IMR-90 (cell line): ENCODE measurements around the gene PCYT1A. TPM values are rescaled to one million over a fixed set of nuclear protein-coding genes. Genes with fewer than 3 reads are reported as not detected.

ENCODE experiments used
- ATAC-seq: fragments of 200-7000 bp; cut with Tn5 transposase; 2 replicates; pipeline ENCODE4 v1.9.1; 2020; ENCODE audit warnings: low read depth, mild to moderate bottlenecking, moderate library complexity
- BruUV-seq: library from RNA; stranded (reverse); fragments of 400-500 nt; replicated peaks from 2 replicates; lab custom pipeline; 2021; lab: Mats Ljungman, UMichigan
- CTCF ChIA-PET: fragments of 300-600 bp; formaldehyde crosslinking; extraction: SDS; loops from one replicate; lab custom pipeline; 2021; ENCODE audit warnings: antibody characterized with exemption; lab: Yijun Ruan, JAX
- POLR2A ChIA-PET: fragments of 300-600 bp; sonication (Branson Sonifier 250); formaldehyde crosslinking; loops from one replicate; lab custom pipeline; 2022; ENCODE audit warnings: antibody characterized with exemption; ENCODE audit not compliant: unreplicated experiment; lab: Charles Lee
- DNase-seq: peaks from one replicate; pipeline ENCODE4 v3.0.0; 2013
- H2AFZ ChIP-seq: replicated peaks from 2 replicates; pipeline ENCODE3; 2013; ENCODE audit warnings: low read length, mild to moderate bottlenecking; ENCODE audit not compliant: poor library complexity
- H2AK5ac ChIP-seq: 2 replicates; pipeline ENCODE4 v1.6.1; 2013; ENCODE audit warnings: low read depth, low read length, inconsistent platforms
- H2AK9ac ChIP-seq: replicated peaks from 2 replicates; pipeline ENCODE3; 2013; ENCODE audit warnings: mild to moderate bottlenecking, low read depth, low read length, moderate library complexity; ENCODE audit not compliant: poor library complexity
- H2BK120ac ChIP-seq: 2 replicates; pipeline ENCODE4 v1.6.1; 2013; ENCODE audit warnings: low read depth, low read length, inconsistent platforms
- H2BK15ac ChIP-seq: 3 replicates; pipeline ENCODE4 v1.6.1; 2013; ENCODE audit warnings: low read depth, low read length, inconsistent platforms
- H2BK20ac ChIP-seq: 2 replicates; pipeline ENCODE4 v1.6.1; 2013; ENCODE audit warnings: low read depth, mild to moderate bottlenecking, inconsistent platforms, low read length, moderate library complexity
- H2BK5ac ChIP-seq: 2 replicates; pipeline ENCODE4 v1.6.1; 2013; ENCODE audit warnings: mild to moderate bottlenecking, low read depth, low read length, inconsistent platforms; ENCODE audit not compliant: poor library complexity, severe bottlenecking
- H3K14ac ChIP-seq: replicated peaks from 2 replicates; pipeline ENCODE4 v1.6.1; 2013; ENCODE audit warnings: low read depth, low read length, inconsistent platforms
- H3K18ac ChIP-seq: 2 replicates; pipeline ENCODE4 v1.6.1; 2013; ENCODE audit warnings: low read depth, low read length, control low read depth
- H3K23ac ChIP-seq: 2 replicates; pipeline ENCODE4 v1.6.1; 2013; ENCODE audit warnings: low read depth, low read length, inconsistent platforms
- H3K27ac ChIP-seq: 2 replicates; pipeline ENCODE4 v1.5.1; 2013; ENCODE audit warnings: mild to moderate bottlenecking, control low read depth, low read length; ENCODE audit not compliant: insufficient read depth
- H3K27me3 ChIP-seq: 2 replicates; pipeline ENCODE4 v1.6.1; 2013; ENCODE audit warnings: low read length; ENCODE audit not compliant: control insufficient read depth, insufficient read depth
- H3K36me3 ChIP-seq: 2 replicates; pipeline ENCODE4 v1.6.1; 2013; ENCODE audit warnings: low read length, mixed read lengths; ENCODE audit not compliant: control insufficient read depth, insufficient read depth
- H3K4ac ChIP-seq: 2 replicates; pipeline ENCODE4 v1.6.1; 2013; ENCODE audit warnings: low read depth, low read length, inconsistent platforms
- H3K4me1 ChIP-seq: 2 replicates; pipeline ENCODE4 v1.6.1; 2013; ENCODE audit warnings: low read length, mixed read lengths; ENCODE audit not compliant: control insufficient read depth, insufficient read depth
- H3K4me2 ChIP-seq: 2 replicates; pipeline ENCODE4 v1.6.1; 2013; ENCODE audit warnings: low read depth, mild to moderate bottlenecking, control low read depth, low read length, moderate library complexity
- H3K4me3 ChIP-seq: 2 replicates; pipeline ENCODE4 v1.5.1; 2013; ENCODE audit warnings: low read depth, mild to moderate bottlenecking, control low read depth, low read length, moderate library complexity; ENCODE audit not compliant: insufficient read depth
- H3K56ac ChIP-seq: 2 replicates; pipeline ENCODE4 v1.6.1; 2013; ENCODE audit warnings: low read length, inconsistent platforms; ENCODE audit not compliant: insufficient read depth; ENCODE audit errors: extremely low read depth
- H3K79me1 ChIP-seq, 2 experiments: 2 replicates each; pipeline ENCODE4 v1.6.1; 2013; ENCODE audit warnings: low read length in 2 of 2, inconsistent platforms in 1 of 2, low read depth in 1 of 2
- H3K9ac ChIP-seq: 2 replicates; pipeline ENCODE4 v1.6.1; 2013; ENCODE audit warnings: low read depth, low read length, control low read depth
- H3K9me1 ChIP-seq: 2 replicates; pipeline ENCODE4 v1.6.1; 2013; ENCODE audit warnings: low read length, inconsistent platforms; ENCODE audit not compliant: insufficient read depth
- H3K9me3 ChIP-seq: 2 replicates; pipeline ENCODE4 v1.6.1; 2013; ENCODE audit warnings: low read length; ENCODE audit not compliant: control insufficient read depth, insufficient read depth
- H4K20me1 ChIP-seq: 2 replicates; pipeline ENCODE4 v1.6.1; 2013; ENCODE audit warnings: low read length, inconsistent platforms; ENCODE audit not compliant: insufficient read depth
- H4K5ac ChIP-seq: 2 replicates; pipeline ENCODE4 v1.6.1; 2013; ENCODE audit warnings: mild to moderate bottlenecking, low read depth, low read length, control low read depth
- H4K8ac ChIP-seq, 2 experiments: 2 replicates each; pipeline ENCODE4 v1.6.1; 2013; ENCODE audit warnings: low read depth in 2 of 2, low read length in 2 of 2, control low read depth in 1 of 2, inconsistent platforms in 1 of 2
- H4K91ac ChIP-seq: 2 replicates; pipeline ENCODE4 v1.6.1; 2013; ENCODE audit warnings: low read depth, low read length, inconsistent platforms; ENCODE audit not compliant: insufficient read depth
- BHLHE40 ChIP-seq: fragments of 150-350 bp; IDR thresholded peaks from 2 replicates; pipeline ENCODE4 v1.6.1; 2016; ENCODE audit warnings: mild to moderate bottlenecking, low read depth, low read length
- CEBPB ChIP-seq: IDR thresholded peaks from 2 replicates; pipeline ENCODE4 v1.6.1; 2012; ENCODE audit warnings: low read depth, low read length, improper control_type of control experiment
- CHD1 ChIP-seq: IDR thresholded peaks from 2 replicates; pipeline ENCODE4 v1.6.1; 2012; ENCODE audit warnings: low read depth, low read length, improper control_type of control experiment
- CTCF ChIP-seq: conservative IDR thresholded peaks from 2 replicates; pipeline ENCODE4 v1.5.1; 2012; ENCODE audit warnings: mild to moderate bottlenecking, low read depth, low read length, improper control_type of control experiment
- ELK1 ChIP-seq: fragments of 150-350 bp; IDR thresholded peaks from 2 replicates; pipeline ENCODE4 v1.6.1; 2016; ENCODE audit warnings: low read depth, mild to moderate bottlenecking, low read length, moderate library complexity, borderline replicate concordance
- FOS ChIP-seq: fragments of 150-350 bp; IDR thresholded peaks from 2 replicates; pipeline ENCODE4 v1.6.1; 2016; ENCODE audit warnings: low read depth, low read length
- MAZ ChIP-seq: IDR thresholded peaks from 2 replicates; pipeline ENCODE4 v1.6.1; 2012; ENCODE audit warnings: low read depth, mild to moderate bottlenecking, low read length, improper control_type of control experiment, moderate library complexity, borderline replicate concordance
- MXI1 ChIP-seq: IDR thresholded peaks from 2 replicates; pipeline ENCODE4 v1.6.1; 2012; ENCODE audit warnings: low read depth, mild to moderate bottlenecking, low read length, moderate library complexity, borderline replicate concordance
- RAD21 ChIP-seq: IDR thresholded peaks from 2 replicates; pipeline ENCODE4 v1.6.1; 2012; ENCODE audit warnings: low read length, improper control_type of control experiment
- RFX5 ChIP-seq: IDR thresholded peaks from 2 replicates; pipeline ENCODE4 v1.8.0; 2012; ENCODE audit warnings: low read depth, mild to moderate bottlenecking, low read length, moderate library complexity
- SMC3 ChIP-seq: fragments of 150-350 bp; IDR thresholded peaks from 2 replicates; pipeline ENCODE4 v1.6.1; 2016; ENCODE audit warnings: low read depth, mild to moderate bottlenecking, antibody characterized with exemption, low read length, moderate library complexity
- USF2 ChIP-seq: fragments of 150-350 bp; IDR thresholded peaks from 2 replicates; pipeline ENCODE4 v1.6.1; 2017; ENCODE audit warnings: mild to moderate bottlenecking, antibody characterized with exemption, low read length, low read depth
- WGBS, 2 experiments: methylation state at CpG; one replicate each; pipeline versions ENCODE4 v1.1.5 to v1.1.7; 2013; ENCODE audit warnings: missing lambda C conversion rate in 2 of 2; ENCODE audit not compliant: insufficient read length in 1 of 2; ENCODE audit errors: extremely low coverage in 2 of 2; 5-methylcytosine and 5-hydroxymethylcytosine counted together
- dilution Hi-C: fragments of 300-500 bp; cut with HindIII; formaldehyde crosslinking; loops from one replicate; pipeline ENCODE4 v1.14.3; 2018; ENCODE audit warnings: low sequenced_read_pairs; ENCODE audit not compliant: unreplicated experiment
- in situ Hi-C: fragments of 300-500 bp; cut with MboI; formaldehyde crosslinking; loops from 3 replicates; pipeline ENCODE4 v1.14.3; 2019; ENCODE audit warnings: low sequenced_read_pairs, inconsistent platforms, mixed read lengths
- intact Hi-C: fragments of 100-400 bp; cut with micrococcal nuclease; formaldehyde crosslinking; loops from 2 replicates; pipeline ENCODE4 v1.10.0; 2022
- polyA plus RNA-seq, 3 experiments: library from polyadenylated mRNA; depleted of rRNA; stranded (reverse); fragments of >200 nt; gene quantifications; 2 replicates each; pipeline ENCODE4 v1.2.3, GENCODE V29; 2012; ENCODE audit warnings: low replicate concordance in 1 of 3
- total RNA-seq: library from RNA; depleted of rRNA; stranded (reverse); fragments of >200 nt; gene quantifications from 2 replicates; pipeline ENCODE4 v1.2.3, GENCODE V29; 2012

Gene PCYT1A
- total and polyA plus RNA-seq, 2 of the 4 experiments (the other 2 are of a cell fraction) = 62.8 to 127 TPM

GRCh38 chr3:196207159-196207832 lies 80.2 kb downstream of the PCYT1A start:
- no peak overlapping the region for H4K8ac ChIP-seq
- no peak overlapping the region for H3K23ac ChIP-seq
- dilution Hi-C loops = no loop called here
- no peak overlapping the region for H4K5ac ChIP-seq
- ATAC-seq = peak; percentile 33
- H2AK9ac ChIP-seq = peak overlapping the region; percentile 57
- peak overlapping the region; percentile 55 for H3K4me3 ChIP-seq
- no peak overlapping the region for H3K56ac ChIP-seq
- H3K4ac ChIP-seq = no peak overlapping the region
- H3K9ac ChIP-seq = no peak overlapping the region
- H2BK20ac ChIP-seq = no peak overlapping the region
- no peak overlapping the region for H3K14ac ChIP-seq
- peak overlapping the region; percentile 80 for H2AFZ ChIP-seq
- no peak for DNase-seq
- intact Hi-C loops = loop anchor here (5.0 kb wide), 1 partner anchor 350 kb away; no protein-coding TSS in a partner anchor
- no peak overlapping the region for H2BK15ac ChIP-seq
- H3K36me3 ChIP-seq = no peaks in the 10 kb centered on the region
- H3K18ac ChIP-seq = no peak overlapping the region
- ChIA-PET POLR2A (no interaction called here), CTCF (no interaction called here)
- in situ Hi-C loops = no loop called here
- H3K4me2 ChIP-seq = peak overlapping the region; percentile 97
- no peak overlapping the region for H2BK120ac ChIP-seq
- no peak overlapping the region for H2AK5ac ChIP-seq
- peaks cover 22% of the 10 kb centered on the region for H3K27me3 ChIP-seq
- no peaks in the 10 kb centered on the region for H3K79me1 ChIP-seq
- BruUV-seq = no TSS peak
- no peaks in the 10 kb centered on the region for H4K20me1 ChIP-seq
- H2BK5ac ChIP-seq = no peak overlapping the region
- 0% methylated on average over 3 of the region's 70 CpGs; no CpG with 5 or more reads in 1 of the 2 experiments for WGBS, 2 experiments
- no peak overlapping the region for H4K91ac ChIP-seq
- peaks cover 3% of the 10 kb centered on the region; the same call in 1 of the 2 replicates for H3K4me1 ChIP-seq
- TF ChIP-seq MXI1 (no peak), CEBPB (no peak), BHLHE40 (no peak), RAD21 (no peak), RFX5 (no peak), CTCF (no peak), CHD1 (no peak), USF2 (no peak), MAZ (no peak), FOS (no peak), SMC3 (no peak), ELK1 (no peak)
- H3K27ac ChIP-seq = no peak overlapping the region
- no peaks in the 10 kb centered on the region; the same call in 1 of the 2 replicates for H3K9me1 ChIP-seq
- H3K9me3 ChIP-seq = 0 out of 2 replicates have a peak, but pooled peaks cover 1% of the 10 kb centered on the region
